Osteoblast (primary cell): Measurements from ENCODE around the gene TTC1. TPM values are rescaled to one million over a fixed set of nuclear protein-coding genes. Genes with fewer than 3 reads are reported as not detected.

ENCODE experiments used
- DNase-seq: peaks from one replicate; pipeline ENCODE4 v3.0.0; 2011; ENCODE audit warnings: low spot score, mixed read lengths; ENCODE audit not compliant: insufficient read length; ENCODE audit errors: missing footprints
- H2AFZ ChIP-seq: 2 replicates; pipeline ENCODE4 v1.6.0; 2011; ENCODE audit warnings: mild to moderate bottlenecking, low read length
- H3K27ac ChIP-seq: 2 replicates; pipeline ENCODE4 v1.5.1; 2011; ENCODE audit warnings: mild to moderate bottlenecking, low read depth, low read length, moderate library complexity
- H3K27me3 ChIP-seq: 2 replicates; pipeline ENCODE4 v1.6.0; 2012; ENCODE audit warnings: mild to moderate bottlenecking, control low read depth, inconsistent platforms, low read length, moderate library complexity; ENCODE audit not compliant: insufficient read depth
- H3K36me3 ChIP-seq: 2 replicates; pipeline ENCODE4 v1.5.1; 2011; ENCODE audit warnings: mild to moderate bottlenecking, low read length, control low read depth, moderate library complexity; ENCODE audit not compliant: insufficient read depth
- H3K4me1 ChIP-seq: 2 replicates; pipeline ENCODE4 v1.5.1; 2011; ENCODE audit warnings: mild to moderate bottlenecking, low read length, control low read depth, moderate library complexity; ENCODE audit not compliant: insufficient read depth
- H3K4me2 ChIP-seq: 2 replicates; pipeline ENCODE4 v1.6.0; 2011; ENCODE audit warnings: mild to moderate bottlenecking, low read length; ENCODE audit not compliant: insufficient read depth
- H3K4me3 ChIP-seq: fragments of 200-600 bp; sonication (generic); 3 replicates; pipeline ENCODE4 v1.5.1; 2012; ENCODE audit warnings: mild to moderate bottlenecking, low read length, inconsistent platforms; ENCODE audit not compliant: insufficient read depth
- H3K79me2 ChIP-seq: 2 replicates; pipeline ENCODE4 v1.6.0; 2012; ENCODE audit warnings: mild to moderate bottlenecking, low read length, control low read depth, inconsistent platforms; ENCODE audit not compliant: insufficient read depth
- H3K9me3 ChIP-seq: 2 replicates; pipeline ENCODE4 v1.5.1; 2011; ENCODE audit warnings: low read depth, low read length, control low read depth
- H4K20me1 ChIP-seq: 2 replicates; pipeline ENCODE4 v1.6.0; 2012; ENCODE audit warnings: mild to moderate bottlenecking, low read length, control low read depth; ENCODE audit not compliant: insufficient read depth
- CTCF ChIP-seq: IDR thresholded peaks from 2 replicates; pipeline ENCODE4 v1.5.1; 2011; ENCODE audit warnings: mild to moderate bottlenecking, low read depth, low read length, moderate library complexity; ENCODE audit errors: extremely low read depth
- total RNA-seq: library from RNA; depleted of rRNA; stranded (reverse); fragments of >200 nt; gene quantifications from 2 replicates; pipeline ENCODE4 v1.2.3, GENCODE V29; 2012

The TTC1 gene
- total RNA-seq, 1 donor = 49.9 TPM

- H3K36me3 ChIP-seq = peaks cover 55% of the 10 kb centered on the region
- no peak overlapping the region for H3K4me2 ChIP-seq
- no peak for TF ChIP-seq CTCF
- no peaks in the 10 kb centered on the region for H3K9me3 ChIP-seq
- no peaks in the 10 kb centered on the region for H3K27me3 ChIP-seq
- no peaks in the 10 kb centered on the region for H3K4me1 ChIP-seq
- H3K27ac ChIP-seq = no peak overlapping the region
- H2AFZ ChIP-seq = no peak overlapping the region
- DNase-seq = no peak
- no peak overlapping the region for H3K4me3 ChIP-seq
- peaks cover 9% of the 10 kb centered on the region for H3K79me2 ChIP-seq
- H4K20me1 ChIP-seq = no peaks in the 10 kb centered on the region
These were observed 27.3 kb downstream of the TTC1 start for GRCh38 chr5:160036243-160036642.

GRCh38 chr5:160036884-160037283 is 27.9 kb downstream of the TTC1 start:
- H3K79me2 ChIP-seq = peaks cover 7% of the 10 kb centered on the region
- no peaks in the 10 kb centered on the region for H3K4me1 ChIP-seq
- no peaks in the 10 kb centered on the region for H3K27me3 ChIP-seq
- peaks cover 51% of the 10 kb centered on the region for H3K36me3 ChIP-seq
- no peak overlapping the region for H2AFZ ChIP-seq
- DNase-seq = no peak
- no peaks in the 10 kb centered on the region for H4K20me1 ChIP-seq
- no peak for TF ChIP-seq CTCF
- no peak overlapping the region for H3K4me3 ChIP-seq
- no peaks in the 10 kb centered on the region for H3K9me3 ChIP-seq
- H3K27ac ChIP-seq = no peak overlapping the region
- H3K4me2 ChIP-seq = no peak overlapping the region

- TF ChIP-seq CTCF = no peak
- Histone ChIP-seq H3K4me2 (no peak overlapping the region), H3K27me3 (no peaks in the 10 kb centered on the region), H2AFZ (no peak overlapping the region), H3K4me3 (no peak overlapping the region), H3K79me2 (no peaks in the 10 kb centered on the region), H3K9me3 (no peaks in the 10 kb centered on the region), H3K36me3 (peaks cover 42% of the 10 kb centered on the region), H4K20me1 (no peaks in the 10 kb centered on the region), H3K4me1 (peaks cover 7% of the 10 kb centered on the region), H3K27ac (no peak overlapping the region)
- DNase-seq = no peak
These were observed 31.0 kb downstream of the TTC1 start for GRCh38 chr5:160039810-160040470.

- Histone ChIP-seq H3K27me3 (no peaks in the 10 kb centered on the region), H2AFZ (no peak overlapping the region), H3K9me3 (no peaks in the 10 kb centered on the region), H3K36me3 (peaks cover 40% of the 10 kb centered on the region), H3K4me2 (no peak overlapping the region), H3K27ac (no peak overlapping the region), H4K20me1 (no peaks in the 10 kb centered on the region), H3K79me2 (no peaks in the 10 kb centered on the region), H3K4me1 (peaks cover 11% of the 10 kb centered on the region), H3K4me3 (no peak overlapping the region)
- TF ChIP-seq CTCF = no peak
- DNase-seq = no peak
These were observed 31.5 kb downstream of the TTC1 start for GRCh38 chr5:160040471-160040835.
